ENCODE results near the gene PLXNB3.

DNA sequence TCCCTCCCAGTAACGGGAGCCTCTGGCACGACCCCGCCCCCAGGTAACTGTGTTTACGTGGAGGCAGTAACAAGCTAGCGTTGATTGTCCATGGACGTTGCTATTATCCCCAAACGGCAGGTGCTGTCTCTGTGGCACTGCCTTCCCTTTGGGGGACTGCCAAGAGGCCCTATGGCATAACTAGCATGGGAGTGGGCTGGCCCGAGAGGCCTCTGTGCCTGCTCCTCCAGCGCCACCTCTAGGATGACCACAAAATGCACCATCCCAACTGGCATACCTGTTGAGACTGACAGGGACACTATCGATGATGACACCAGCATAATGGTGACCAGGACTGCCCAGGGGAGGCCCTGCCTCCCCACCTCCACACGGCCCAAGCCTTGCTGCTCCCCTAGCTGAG, 18.3 kb downstream of the PLXNB3 start:
- TF ChIP-seq, protein P1, sequence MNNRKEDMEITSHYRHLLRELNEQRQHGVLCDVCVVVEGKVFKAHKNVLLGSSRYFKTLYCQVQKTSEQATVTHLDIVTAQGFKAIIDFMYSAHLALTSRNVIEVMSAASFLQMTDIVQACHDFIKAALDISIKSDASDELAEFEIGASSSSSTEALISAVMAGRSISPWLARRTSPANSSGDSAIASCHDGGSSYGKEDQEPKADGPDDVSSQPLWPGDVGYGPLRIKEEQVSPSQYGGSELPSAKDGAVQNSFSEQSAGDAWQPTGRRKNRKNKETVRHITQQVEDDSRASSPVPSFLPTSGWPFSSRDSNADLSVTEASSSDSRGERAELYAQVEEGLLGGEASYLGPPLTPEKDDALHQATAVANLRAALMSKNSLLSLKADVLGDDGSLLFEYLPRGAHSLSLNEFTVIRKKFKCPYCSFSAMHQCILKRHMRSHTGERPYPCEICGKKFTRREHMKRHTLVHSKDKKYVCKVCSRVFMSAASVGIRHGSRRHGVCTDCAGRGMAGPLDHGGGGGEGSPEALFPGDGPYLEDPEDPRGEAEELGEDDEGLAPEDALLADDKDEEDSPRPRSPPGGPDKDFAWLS (CRISPR knock-in tag; IDR thresholded peaks at IDR 0.05; ENCODE audit: borderline replicate concordance) = no peak
- TF ChIP-seq DPF2 (CRISPR knock-in tag; IDR thresholded peaks at IDR 0.05; ENCODE audit: borderline replicate concordance, low read depth) (no peak), JUND (CRISPR knock-in tag; IDR thresholded peaks at IDR 0.05) (no peak)
- TF ChIP-seq, protein P2, sequence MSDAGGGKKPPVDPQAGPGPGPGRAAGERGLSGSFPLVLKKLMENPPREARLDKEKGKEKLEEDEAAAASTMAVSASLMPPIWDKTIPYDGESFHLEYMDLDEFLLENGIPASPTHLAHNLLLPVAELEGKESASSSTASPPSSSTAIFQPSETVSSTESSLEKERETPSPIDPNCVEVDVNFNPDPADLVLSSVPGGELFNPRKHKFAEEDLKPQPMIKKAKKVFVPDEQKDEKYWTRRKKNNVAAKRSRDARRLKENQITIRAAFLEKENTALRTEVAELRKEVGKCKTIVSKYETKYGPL (CRISPR knock-in tag; IDR thresholded peaks at IDR 0.05) = no peak

Data from HepG2 (cell line).